GM19452 (cell line): ENCODE results near the gene TAPBP.

Experiments
- ATAC-seq: cut with Tn5 transposase; IDR thresholded peaks from one replicate; pipeline ENCODE4 v1.9.1; 2021; ENCODE audit not compliant: unreplicated experiment

Gene TAPBP

DNA sequence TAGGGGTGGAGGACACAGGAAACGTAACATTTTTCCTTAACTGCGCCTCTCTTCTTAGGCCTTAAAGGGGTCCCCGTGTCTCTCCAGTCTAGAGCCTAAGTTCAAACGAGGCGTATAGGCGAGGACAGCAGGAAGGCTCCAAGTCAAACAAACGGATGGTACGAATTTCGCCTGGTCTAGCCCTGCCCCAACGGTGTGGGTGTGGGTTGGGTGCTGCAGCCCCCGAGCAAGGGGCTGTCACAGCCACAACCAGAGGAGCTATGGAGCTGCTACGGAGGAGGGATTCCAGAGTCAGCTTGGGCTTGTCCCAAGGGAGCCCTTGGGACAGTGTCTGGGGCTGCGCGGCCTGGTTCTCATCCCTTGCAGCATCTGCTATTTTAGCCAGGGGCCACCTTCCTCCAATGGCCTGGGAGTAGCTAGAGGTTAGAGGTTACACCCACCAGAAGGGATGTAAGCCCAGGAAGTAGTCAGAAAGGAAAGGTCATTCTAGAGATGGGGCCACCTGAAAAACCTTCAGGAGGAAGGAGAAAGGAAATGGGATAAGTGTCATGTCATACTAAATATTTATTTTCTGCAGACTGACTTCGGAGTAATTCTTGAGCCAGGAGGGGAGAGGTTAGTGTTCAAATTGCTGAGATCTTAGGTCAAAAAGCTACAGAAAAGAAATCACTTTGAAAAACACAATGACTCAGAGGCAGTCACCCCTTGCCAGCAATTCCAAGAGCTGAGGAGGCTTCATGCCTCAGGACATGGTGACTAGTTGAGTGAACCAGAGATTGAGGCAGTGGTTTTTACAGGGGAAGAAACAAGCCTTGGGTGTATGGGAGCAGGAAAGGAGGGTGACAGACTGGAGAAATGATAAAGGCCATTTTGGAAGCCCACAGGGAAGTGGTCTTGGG lies 63.9 kb downstream of the TAPBP start:
- no peak for ATAC-seq
